Left ventricle myocardium inferior (tissue), 1 donor: ENCODE results near the gene AWAT2. TPM values are rescaled to one million over a fixed set of nuclear protein-coding genes. Genes with fewer than 3 reads are reported as not detected.
A peak's percentile ranks its signal among the peaks of the same experiment; 100 is the strongest.

Source experiments
- DNase-seq: peaks from one replicate; pipeline ENCODE4 v3.0.0-alpha.2; 2020
- H3K27ac ChIP-seq: fragments of 200-600 bp; replicated peaks from 2 replicates; pipeline ENCODE4 v1.8.0; 2021
- H3K27me3 ChIP-seq: fragments of 200-600 bp; 2 replicates; pipeline ENCODE4 v1.8.0; 2021; ENCODE audit warnings: low read depth
- H3K36me3 ChIP-seq: fragments of 200-600 bp; 2 replicates; pipeline ENCODE4 v1.8.0; 2021
- H3K4me1 ChIP-seq: fragments of 200-600 bp; 2 replicates; pipeline ENCODE4 v1.8.0; 2021
- H3K4me3 ChIP-seq: fragments of 200-600 bp; 2 replicates; pipeline ENCODE4 v1.8.0; 2021; ENCODE audit warnings: mild to moderate bottlenecking, moderate library complexity
- H3K9me3 ChIP-seq: fragments of 200-600 bp; replicated peaks from 2 replicates; pipeline ENCODE4 v1.8.0; 2021
- intact Hi-C: fragments of 100-400 bp; cut with micrococcal nuclease; formaldehyde crosslinking; loops from one replicate; pipeline ENCODE4 v1.11.0; 2022
- total RNA-seq: library from RNA; stranded (reverse); fragmentation: NEBNext Ultra II Directional; extraction: Animal tissue kit (Norgen Biotek cat#: 25700); gene quantifications from one replicate; pipeline ENCODE4 v1.2.1, GENCODE V29; 2021
- TF ChIP-seq, protein P1 (sequence below): fragments of 200-600 bp; IDR thresholded peaks from 2 replicates; pipeline ENCODE4 v1.8.0; 2021; ENCODE audit warnings: antibody characterized with exemption, mild to moderate bottlenecking, borderline replicate concordance
- donor health status: DM: no; HTN: yes; CAD: no; lungs with severe emphysema.

Gene AWAT2
- total RNA-seq, 1 donor from 2014 or later, result not detected

- Histone ChIP-seq H3K27me3 (no peaks in the 10 kb centered on the region), H3K27ac (no peak overlapping the region), H3K36me3 (no peaks in the 10 kb centered on the region), H3K4me3 (no peak overlapping the region), H3K4me1 (no peaks in the 10 kb centered on the region), H3K9me3 (no peaks in the 10 kb centered on the region)
- intact Hi-C loops, result loop anchor here (10.0 kb wide), 1 partner anchor 61 kb away; no protein-coding TSS in a partner anchor
- TF ChIP-seq, protein P1, sequence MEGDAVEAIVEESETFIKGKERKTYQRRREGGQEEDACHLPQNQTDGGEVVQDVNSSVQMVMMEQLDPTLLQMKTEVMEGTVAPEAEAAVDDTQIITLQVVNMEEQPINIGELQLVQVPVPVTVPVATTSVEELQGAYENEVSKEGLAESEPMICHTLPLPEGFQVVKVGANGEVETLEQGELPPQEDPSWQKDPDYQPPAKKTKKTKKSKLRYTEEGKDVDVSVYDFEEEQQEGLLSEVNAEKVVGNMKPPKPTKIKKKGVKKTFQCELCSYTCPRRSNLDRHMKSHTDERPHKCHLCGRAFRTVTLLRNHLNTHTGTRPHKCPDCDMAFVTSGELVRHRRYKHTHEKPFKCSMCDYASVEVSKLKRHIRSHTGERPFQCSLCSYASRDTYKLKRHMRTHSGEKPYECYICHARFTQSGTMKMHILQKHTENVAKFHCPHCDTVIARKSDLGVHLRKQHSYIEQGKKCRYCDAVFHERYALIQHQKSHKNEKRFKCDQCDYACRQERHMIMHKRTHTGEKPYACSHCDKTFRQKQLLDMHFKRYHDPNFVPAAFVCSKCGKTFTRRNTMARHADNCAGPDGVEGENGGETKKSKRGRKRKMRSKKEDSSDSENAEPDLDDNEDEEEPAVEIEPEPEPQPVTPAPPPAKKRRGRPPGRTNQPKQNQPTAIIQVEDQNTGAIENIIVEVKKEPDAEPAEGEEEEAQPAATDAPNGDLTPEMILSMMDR, result peak; percentile 54
- DNase-seq, result no peak
Observed at GRCh38 chrX:70033348-70034051, 16.2 kb downstream of the AWAT2 start.

DNA sequence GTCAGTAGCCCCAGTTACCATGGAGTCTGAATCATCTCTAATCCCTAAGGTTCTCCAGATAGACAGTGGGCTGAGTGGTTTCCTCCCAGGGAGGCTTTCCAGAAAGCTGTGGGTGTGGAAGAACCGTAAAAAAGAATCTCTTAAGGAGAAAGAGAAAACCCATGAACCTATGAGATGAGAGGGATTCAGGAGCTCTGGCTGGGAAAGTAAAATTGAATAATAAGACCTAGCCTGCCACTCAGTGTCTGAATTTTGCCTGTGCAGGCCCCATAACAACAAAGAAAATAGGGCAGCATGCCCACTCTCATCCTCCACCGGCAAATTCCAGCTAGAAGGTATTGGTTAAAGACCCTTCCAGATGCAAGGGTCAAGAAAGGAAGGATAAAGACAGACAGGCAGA is 16.9 kb downstream of the AWAT2 start:
- Histone ChIP-seq H3K4me3 (no peak overlapping the region), H3K36me3 (no peaks in the 10 kb centered on the region), H3K4me1 (no peaks in the 10 kb centered on the region), H3K27me3 (no peaks in the 10 kb centered on the region), H3K9me3 (no peaks in the 10 kb centered on the region), H3K27ac (no peak overlapping the region)
- intact Hi-C loops, result loop anchor here (10.0 kb wide), 1 partner anchor 62 kb away; no protein-coding TSS in a partner anchor
- DNase-seq, result no peak
- TF ChIP-seq, protein P1, result no peak

- H3K27ac ChIP-seq, result no peak overlapping the region
- intact Hi-C loops, result loop anchor here (2.0 to 10.0 kb wide), 2 partner anchors 64 to 492 kb away; no protein-coding TSS in a partner anchor
- peaks cover 12% of the 10 kb centered on the region for H3K4me1 ChIP-seq
- no peak overlapping the region for H3K4me3 ChIP-seq
- H3K27me3 ChIP-seq, result no peaks in the 10 kb centered on the region
- DNase-seq, result no peak
- H3K9me3 ChIP-seq, result no peaks in the 10 kb centered on the region
- TF ChIP-seq, protein P1, result peak; percentile 75
- no peaks in the 10 kb centered on the region for H3K36me3 ChIP-seq
Observed at GRCh38 chrX:70030301-70030767, 19.4 kb downstream of the AWAT2 start.

DNA sequence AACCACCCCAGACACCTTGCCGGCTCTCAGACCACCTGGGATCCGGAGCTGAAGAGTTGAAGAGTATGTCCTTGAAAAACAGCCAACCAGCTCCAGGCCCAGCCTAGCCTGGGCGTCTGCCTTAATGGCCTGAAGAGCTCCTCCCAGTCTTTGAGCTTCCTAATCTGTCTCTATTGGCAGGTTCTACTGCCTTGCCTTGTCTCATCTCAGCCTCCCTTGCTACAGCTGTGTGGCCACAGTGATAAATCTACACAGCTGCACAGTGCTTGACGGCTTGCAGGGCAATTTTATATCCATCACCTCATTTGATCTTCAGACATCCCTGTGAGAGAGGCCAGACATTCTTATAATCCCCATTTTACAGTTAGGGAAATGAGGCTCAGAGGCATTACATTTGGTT is 19.9 kb downstream of the AWAT2 start:
- H3K27me3 ChIP-seq, result no peaks in the 10 kb centered on the region
- no peak for DNase-seq

DNA sequence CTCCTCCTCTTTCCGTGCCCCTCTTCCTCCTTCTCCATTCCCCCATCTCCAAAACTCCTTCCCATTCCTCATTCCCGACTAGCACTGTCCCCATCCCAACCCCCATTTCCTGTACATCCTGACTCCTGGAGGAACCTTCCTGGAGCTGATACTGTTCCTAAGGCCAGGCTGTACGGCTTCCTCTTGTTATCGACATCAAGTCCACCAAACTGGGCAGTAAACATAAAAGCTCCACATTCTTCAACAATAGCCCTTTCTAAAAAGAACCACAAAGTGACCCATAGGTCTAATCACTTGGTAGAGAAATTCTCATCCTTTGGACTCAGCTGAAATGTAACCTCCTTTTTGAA is 22.9 kb downstream of the AWAT2 start:
- intact Hi-C loops, result no loop called here
- no peak for DNase-seq
- peaks cover 12% of the 10 kb centered on the region for H3K4me1 ChIP-seq
- H3K36me3 ChIP-seq, result no peaks in the 10 kb centered on the region
- TF ChIP-seq, protein P1, result no peak
- H3K27me3 ChIP-seq, result no peaks in the 10 kb centered on the region
- no peak overlapping the region for H3K27ac ChIP-seq
- H3K9me3 ChIP-seq, result no peaks in the 10 kb centered on the region
- H3K4me3 ChIP-seq, result no peak overlapping the region

More for the DNA sequence above, 19.9 kb downstream of the AWAT2 start:
- TF ChIP-seq, protein P1, result no peak
- H3K9me3 ChIP-seq, result no peaks in the 10 kb centered on the region
- no peak overlapping the region for H3K27ac ChIP-seq
- intact Hi-C loops, result loop anchor here (2.0 to 10.0 kb wide), 2 partner anchors 65 to 491 kb away; no protein-coding TSS in a partner anchor
- H3K4me1 ChIP-seq, result peaks cover 12% of the 10 kb centered on the region
- no peaks in the 10 kb centered on the region for H3K36me3 ChIP-seq
- no peak overlapping the region for H3K4me3 ChIP-seq
